NOMO-1 treated with dmso at 0.1 percent for 144 hours (cell line): ENCODE data around the gene SLC1A7.

Experiments used
- DNase-seq: peaks from one replicate; lab custom pipeline; 2025; ENCODE audit not compliant: unreplicated experiment; lab: John Stamatoyannopoulos, UW

The SLC1A7 gene

DNA sequence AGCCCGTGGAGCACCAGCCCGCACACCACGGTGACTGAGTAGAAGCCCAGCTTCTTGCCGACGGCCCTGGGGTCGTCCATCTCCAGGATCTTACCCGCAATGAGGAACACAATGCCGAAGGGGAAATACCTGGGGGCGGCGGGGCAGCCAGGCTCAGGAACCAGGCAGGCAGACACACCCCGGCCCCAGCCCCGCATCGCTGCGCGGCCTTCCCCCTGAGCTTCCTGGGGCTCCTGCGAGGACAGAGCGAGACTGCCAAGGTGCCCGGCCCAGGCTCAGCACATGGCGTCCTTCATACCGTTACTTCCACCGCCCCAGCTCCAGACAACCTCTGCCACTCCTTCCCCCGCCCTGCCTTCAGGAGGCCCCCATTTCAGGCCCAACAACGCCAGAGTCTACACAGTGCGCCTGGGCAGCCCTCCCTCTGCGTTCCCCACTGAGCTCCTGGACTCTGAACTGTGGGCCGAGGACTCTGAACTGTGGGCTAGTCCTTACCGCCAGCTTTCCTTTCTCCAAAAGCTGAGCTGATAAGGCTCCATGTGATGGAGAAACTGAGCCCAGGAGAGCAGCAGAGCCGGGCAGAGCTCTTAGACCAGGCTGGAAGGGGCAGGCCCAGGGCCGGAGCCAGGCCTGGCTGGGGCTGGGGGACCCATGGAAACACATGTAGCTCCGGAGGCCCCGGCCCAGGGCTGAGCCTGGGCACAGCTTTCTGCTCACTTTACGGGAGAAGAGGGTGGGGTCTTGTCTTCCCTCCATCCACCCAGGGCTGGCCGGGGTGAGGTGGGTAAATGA lies 49.6 kb downstream of the SLC1A7 start:
- no peak for DNase-seq

DNA sequence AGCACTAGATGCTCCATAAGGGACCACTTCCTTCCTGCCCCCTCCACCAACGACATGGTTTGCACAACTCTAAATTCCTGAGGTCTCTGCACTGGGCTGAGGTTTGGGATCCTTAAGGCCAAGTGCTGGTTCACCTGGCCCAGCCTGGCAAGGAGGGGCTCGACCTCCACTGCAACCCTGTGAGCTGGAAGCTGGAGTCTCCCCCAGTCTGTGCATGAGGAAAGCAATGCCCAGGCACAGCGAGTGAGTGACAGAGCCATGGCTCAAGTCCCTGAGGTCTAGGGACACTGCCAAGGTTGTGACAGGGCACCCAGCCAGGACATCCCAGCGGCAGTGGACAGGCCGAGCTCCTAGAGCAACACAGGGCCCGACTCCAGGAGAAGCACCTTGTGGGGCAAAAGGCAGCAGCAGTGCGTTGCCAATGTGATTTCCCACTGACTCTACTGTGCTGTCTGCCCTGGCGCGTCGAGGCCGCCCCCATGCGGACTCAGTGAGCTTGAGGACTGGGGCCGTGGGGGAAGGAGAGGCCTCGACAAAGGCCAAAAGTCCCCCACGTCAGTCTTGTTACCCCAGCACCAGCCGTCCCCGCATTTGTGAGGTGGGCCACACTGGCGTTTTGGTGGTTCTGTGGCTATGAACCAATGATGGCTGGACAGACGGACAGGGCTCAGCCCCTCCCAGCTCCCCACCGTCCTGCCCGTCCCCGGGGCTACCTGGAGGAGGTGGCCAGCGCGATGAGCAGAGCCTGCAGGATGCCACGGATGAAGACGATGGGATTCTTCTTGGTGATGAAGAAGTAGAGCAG lies 50.4 kb downstream of the SLC1A7 start:
- no peak for DNase-seq

DNA sequence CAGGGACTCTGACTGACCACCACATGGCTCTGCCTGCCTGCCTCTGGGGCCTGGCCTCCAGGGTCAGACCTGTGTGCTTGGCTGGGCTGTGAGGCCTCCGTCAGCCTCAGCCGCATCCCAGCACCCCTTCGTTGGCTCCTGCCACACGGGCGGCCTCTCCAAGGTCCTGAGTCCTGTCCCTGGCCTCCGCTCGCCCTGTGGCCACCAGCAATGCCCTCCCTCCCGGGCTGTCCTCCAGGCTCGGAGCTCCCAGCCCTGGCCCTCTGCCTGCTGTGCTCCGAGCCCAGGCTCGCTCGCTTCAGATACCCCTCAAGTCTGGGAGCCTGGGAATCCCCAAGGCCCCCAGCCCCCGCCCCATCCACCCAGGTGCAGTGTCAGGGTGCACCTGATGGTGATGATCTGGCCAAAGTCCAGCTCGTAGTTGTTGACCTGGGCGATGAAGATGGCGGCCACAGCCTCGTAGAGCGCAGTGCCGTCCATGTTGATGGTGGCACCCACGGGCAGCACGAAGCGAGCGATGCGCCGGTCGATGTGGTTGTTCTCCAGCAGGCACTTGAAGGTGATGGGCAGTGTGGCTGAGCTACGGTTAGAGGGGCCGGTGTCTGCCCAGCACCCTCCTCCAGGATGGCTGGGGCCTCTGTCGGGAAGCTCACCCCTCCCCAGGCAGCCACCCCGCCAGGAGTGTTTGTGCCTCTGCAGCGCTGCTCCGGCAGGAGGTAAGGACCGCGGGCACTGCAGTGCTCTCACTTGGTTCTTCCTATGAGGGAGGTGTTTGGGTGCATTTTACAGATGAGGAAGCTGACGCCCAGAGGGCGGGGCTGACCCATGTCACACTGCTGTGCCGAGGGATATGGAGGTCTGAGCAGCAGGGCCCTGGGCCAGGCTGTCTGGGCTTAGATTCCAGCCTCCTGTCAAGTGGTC lies 52.0 kb downstream of the SLC1A7 start:
- no peak for DNase-seq

DNA sequence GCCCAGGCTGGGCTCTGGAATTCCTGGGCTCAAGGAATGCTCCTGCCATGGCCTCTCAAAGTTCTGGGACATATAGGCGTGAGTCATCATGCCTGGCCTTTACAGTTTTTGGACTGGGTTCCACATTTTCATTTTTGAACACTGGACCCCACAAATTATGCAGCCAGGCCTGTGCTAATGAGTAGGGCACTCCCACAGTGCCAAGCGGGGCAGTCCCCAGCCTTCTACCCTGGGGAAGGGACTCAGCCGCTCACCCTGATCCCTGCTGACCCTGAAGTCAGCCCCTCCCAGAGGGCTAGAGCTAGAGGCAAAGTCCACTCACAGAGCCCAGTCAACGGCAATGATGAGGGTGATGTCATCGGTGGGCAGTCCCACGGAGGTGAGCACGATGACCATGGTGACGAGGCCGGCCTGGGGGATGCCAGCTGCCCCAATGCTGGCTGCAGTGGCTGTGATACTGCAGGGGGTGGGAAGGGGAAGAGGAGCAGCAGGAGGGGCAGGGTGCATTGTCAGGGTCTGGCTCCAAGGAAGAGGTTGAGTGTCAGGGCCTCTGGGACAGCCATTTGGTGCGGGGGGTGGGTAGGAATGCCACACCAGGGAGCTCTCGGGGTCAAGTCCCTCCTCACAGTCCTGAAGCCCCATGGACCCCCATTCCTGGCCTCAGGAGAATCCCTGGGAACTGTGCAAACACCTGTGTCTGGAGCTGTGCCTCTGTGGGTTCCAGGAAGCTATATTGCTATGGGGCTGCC lies 52.8 kb downstream of the SLC1A7 start:
- DNase-seq, result no peak

DNA sequence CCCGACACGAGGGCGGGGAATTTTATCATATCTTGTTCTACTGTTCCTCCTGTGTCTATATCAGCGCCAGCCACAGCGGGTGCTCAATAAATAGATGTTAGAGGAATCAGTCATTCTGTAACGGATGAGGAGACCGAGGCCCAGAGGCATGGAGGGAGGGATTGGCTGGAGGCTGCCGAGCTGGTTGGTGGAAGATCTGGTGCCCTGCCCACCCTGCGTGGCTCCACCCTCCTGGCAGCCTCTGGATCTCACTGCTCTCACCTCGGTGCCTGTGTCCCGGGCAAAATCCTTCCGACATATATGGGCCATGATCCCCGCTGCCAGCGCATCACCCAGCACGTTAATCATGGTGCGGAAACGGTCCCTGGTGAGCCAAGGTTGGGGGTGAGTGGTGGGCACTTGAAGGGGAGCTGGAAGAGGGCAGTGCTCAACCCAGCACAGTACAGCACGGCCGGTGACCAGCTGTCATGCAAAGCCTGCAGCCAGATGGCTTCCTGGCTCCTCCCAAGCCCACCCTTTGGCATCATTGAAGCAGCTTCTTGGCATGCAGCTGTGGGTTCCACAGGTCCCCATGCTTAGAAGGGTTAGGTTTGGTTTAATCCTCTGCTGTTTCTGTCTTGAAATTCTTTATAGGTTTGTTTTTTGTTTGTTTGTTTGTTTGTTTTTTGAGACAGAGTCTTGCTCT lies 53.7 kb downstream of the SLC1A7 start:
- no peak for DNase-seq

DNA sequence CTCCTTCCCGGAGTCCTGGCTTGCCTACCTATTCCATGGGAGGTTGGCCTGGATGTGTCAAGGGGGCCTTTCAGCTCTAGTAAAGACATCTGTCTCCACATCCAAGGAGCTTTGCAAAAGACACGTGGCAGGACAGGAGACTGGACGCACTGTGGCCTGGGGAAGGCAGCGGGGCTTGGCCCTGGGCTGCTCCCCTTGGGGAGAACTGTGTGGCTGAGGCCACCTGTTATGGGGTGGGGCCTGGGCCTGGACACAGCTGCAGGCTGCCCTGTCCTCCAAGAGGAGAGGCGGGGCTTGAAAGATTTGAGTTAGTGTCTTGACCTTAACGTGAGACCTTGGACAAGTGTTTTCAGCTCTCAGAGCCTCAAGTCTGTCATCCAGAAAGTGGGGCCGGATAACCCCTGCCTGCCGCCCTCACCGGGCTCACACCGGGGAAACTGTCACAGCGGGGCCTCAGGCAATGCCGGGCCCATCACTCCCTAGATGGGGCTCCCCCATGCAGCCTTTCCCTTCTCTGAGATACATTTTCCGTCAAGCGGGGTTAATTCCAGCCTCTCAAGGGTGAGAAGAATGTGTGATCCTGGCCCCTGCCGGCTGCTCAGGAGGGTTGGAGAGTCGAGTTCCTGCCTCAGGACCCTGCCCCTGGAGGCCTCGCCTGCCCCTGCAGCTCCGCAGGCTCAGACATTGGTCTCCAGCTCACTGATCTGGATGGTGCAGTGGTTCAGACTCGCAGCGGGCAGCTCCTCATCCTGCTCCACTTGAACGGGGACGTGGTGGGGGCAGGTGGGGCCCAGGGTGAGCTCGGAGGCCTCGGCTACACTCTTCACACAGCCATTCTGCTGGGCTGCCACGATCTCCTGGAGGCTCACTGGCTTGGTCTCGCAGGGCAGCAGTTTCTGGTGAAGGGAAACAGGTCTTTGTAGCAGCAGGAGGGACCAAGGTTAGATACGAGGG lies 54.8 kb downstream of the SLC1A7 start:
- no peak for DNase-seq

DNA sequence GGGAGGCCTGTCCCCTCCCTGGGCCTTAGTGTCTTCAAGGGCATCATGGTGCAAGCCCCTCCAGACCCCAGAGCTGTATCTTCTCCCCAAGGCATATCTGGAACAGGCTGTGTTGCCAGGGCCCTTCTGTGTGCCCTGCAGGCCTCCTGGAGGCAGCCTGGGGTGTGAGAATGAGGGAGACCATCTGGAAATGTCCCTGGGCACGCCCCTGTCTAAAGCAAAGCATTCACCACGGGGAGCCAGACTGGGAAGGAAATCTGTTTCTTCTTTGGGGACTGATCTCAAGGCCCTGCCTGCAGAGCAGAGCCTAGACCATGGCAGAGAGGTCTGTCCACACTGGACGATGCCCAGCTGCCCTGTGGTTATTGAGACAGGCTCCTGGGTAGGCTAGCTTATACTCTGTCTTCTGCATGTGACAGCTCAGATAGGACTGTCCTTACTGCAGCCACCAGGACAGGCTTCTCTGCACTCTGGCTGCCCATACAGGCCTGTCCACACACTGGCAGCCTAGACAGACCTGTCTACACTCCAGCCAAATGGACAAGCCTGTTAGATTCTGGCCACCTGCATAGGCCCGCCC lies 55.9 kb downstream of the SLC1A7 start:
- DNase-seq, result no peak

DNA sequence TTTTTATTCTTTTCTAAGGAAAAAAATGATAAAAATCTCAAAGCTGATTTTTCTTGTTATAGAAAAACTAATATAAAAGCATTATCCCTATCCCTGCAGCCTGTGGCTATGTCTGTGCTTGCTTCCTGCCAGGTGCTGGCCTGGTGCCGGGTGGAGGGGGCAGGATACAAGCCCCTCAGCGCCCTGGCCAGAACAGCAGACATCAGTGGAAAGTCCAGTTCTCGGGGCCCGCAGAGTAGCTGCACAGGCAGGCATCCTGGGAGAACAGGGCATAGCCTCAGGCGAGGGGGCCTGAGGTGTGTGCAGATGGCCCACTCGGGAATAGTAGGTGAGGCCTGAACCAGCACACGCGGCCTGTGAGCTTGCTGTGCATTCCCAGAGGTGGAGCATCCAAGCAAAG lies 57.0 kb downstream of the SLC1A7 start:
- DNase-seq, result no peak

DNA sequence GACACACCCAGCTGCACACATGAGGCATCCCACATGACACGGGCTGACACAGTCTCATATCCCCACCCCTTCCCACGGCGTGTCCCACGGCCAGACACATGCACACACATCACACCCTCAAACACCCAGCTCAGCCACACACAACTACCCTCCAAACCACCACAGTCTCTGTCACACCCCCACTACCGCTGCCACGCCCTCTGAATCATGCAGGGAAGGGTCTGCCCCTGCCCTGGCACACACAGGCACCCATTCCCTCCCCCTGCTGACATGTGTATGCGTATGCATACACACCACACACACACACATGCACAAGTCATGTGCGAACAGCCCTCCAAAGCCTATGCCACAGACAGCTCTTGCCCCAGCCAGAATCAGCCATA lies 57.9 kb downstream of the SLC1A7 start:
- DNase-seq, result no peak

DNA sequence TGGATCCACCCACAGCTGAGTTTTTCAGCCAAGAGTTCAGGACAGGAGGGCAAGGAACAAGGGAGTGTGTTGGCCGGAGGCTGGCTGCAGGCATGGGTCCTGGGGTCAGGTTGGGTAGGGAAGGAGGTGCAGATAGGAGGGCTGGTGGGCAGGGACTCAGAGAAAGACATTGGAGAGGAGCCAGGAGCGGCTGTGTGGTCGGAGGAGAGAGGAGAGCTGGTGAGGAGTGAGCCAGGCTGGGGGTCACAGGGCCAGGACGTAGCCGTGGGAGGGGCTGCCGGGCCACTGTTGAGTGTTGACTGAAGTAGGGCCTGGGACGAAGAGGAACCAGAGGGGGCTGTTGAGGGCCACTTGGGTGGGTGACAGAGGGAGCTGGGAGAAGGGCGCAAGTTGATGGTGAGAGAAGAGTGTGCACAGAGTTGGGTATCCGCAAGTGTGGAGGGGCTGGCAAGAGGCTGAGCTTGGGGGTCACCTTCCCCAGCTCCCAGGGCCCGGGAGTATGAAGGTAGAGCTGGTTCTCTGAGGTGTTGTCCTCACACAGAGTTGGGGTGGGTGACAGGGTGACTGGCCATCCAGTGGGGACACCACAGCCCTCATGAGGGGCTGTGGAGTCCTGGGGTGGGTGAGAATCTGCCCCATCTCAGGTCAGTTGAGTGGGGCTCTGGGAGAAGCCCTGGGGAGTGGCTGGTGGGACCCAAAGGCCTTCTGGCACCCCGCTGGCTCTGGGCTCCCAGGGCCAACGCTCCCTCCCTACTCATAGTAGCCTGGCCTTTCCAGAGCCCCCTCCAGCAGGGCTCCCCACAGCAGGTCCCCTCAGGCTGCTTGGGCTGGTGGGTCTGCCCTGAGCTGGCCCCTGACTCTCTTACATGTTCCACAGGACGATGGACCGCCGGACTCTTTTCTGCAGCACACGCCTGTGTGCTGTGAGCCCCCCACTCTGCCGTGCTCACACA lies 58.5 kb downstream of the SLC1A7 start:
- DNase-seq, result no peak

DNA sequence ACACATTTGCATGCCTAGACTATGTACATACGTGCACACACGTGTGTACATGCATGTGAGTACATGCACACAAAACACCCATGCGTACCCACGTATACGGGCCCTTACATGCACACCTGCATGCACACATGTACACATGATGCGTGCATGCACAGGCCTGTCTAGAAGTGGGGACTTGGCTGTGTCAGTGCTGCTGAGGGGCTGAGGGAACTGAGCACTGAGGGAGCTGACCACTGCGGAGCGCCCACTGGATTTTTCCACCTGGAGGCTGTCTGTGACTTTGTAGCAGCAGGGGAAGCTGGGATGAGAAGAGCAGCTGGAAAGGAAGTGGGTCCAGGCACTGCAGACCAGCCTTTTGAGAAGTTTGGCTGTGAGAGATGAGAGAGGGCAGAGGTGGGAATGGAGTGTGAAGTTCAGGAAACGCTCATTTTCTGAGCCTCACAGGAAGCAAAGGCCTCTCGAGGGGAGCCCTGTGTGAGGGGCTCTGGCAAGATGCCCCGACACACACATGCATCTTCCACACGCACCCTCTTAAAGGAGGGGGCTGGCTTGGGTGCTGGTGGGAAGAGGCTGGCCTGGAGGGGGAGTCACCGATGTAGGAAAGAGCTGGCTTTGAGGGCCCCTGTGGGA lies 59.5 kb downstream of the SLC1A7 start:
- DNase-seq, result no peak

DNA sequence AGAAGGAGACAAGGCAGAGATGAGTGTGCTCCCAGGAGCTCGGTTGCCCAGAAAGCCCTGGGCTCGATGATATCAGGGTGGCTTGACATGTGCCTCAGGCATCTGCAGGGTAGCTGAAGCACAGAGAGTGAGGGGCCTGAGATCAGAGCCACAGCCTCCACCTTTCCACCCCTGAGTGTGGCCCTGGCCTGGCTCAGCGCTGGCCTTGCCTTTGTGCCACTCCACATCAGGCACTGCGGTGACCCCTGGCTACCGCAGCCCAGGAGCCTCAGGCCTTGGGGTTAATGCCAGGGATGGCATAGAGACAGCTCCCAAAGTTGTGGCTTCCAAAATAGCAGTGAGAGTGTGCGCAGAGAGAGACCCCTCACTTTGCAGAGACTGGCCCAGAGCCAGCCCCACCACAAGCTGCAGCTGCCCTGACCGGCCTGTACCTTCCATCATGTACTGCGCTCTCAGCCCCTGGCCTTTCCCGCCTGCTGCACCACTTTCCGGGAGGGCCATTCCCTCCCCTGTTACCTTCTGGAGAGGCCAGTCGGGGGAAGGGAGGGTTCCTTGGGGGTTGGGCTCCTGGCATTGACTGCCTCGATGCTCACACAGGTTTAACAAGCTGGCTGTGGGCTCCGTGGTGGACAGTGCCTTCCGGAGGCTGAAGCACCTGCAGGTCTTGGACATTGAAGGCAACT lies 60.9 kb downstream of the SLC1A7 start:
- no peak for DNase-seq

DNA sequence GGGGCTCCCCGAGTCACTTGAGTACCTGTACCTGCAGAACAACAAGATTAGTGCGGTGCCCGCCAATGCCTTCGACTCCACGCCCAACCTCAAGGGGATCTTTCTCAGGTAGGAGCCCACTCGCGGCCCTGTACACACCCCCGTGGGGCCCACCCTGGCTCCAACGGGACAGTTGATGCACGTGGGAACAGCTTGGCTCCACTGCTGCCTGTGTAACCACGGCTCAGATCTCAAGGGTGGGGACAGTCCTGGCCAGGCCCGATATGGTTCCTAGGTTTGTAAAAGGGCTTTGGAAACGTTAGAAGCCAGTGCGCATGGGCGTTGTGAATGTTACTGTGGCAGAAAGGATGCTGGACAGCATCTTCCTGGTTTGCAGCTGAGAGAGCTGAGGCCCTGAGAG lies 61.7 kb downstream of the SLC1A7 start:
- DNase-seq, result no peak

DNA sequence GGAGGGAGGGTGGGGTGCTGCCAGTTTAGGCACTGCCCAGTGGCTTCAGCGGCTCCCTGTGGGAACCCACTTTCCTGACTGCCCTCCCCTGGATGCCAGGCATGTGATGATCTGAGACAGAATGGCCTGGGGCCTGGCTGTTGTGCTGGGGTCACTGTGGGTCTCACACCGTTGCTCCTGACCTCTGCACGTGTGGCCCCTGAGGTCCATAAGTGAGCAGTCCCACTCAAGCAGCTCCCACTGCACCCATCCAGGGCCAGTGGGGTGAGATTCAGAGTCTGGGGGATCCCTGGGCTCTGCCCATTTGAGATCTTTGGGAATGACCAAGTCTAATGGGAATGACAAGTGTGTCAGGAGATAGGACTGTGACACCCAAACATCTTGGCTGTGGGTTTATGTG lies 62.4 kb downstream of the SLC1A7 start:
- no peak for DNase-seq

DNA sequence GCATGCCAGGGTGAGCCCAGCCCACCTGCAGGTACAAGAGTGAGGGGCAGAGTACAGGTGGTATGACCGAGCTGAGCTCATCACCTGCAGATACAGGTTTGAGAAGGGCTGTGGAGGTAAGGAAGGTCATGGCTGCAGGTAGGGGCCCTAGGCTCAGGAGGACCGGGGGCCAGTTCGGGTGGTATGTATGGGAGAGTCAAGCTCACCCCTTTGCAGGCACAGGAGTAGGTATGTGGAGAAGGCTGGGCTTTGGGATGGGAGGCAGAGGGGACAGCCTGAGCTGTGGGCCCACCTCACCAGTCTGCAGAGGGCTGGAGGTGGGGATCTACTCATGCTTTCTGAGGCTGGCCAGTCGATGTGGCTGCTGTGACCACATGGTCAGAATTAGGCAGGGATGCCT lies 63.2 kb downstream of the SLC1A7 start:
- no peak for DNase-seq

DNA sequence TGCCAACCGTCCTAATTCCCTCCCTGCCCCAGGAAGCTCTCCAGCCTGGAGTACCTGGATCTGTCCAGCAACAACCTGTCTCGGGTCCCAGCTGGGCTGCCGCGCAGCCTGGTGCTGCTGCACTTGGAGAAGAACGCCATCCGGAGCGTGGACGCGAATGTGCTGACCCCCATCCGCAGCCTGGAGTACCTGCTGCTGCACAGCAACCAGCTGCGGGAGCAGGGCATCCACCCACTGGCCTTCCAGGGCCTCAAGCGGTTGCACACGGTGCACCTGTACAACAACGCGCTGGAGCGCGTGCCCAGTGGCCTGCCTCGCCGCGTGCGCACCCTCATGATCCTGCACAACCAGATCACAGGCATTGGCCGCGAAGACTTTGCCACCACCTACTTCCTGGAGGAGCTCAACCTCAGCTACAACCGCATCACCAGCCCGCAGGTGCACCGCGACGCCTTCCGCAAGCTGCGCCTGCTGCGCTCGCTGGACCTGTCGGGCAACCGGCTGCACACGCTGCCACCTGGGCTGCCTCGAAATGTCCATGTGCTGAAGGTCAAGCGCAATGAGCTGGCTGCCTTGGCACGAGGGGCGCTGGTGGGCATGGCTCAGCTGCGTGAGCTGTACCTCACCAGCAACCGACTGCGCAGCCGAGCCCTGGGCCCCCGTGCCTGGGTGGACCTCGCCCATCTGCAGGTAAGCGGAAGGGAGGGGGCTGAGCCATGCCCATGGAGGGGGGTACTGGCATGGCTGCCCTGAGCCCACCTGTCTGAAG lies 63.9 kb downstream of the SLC1A7 start:
- no peak for DNase-seq
